H54 (cell line): Measurements from ENCODE around the gene GTF2F1.

Source experiments
- DNase-seq: peaks from one replicate; pipeline ENCODE4 v3.0.0; 2011; ENCODE audit warnings: low spot score, mixed read lengths; ENCODE audit not compliant: insufficient read length
- FAIRE-seq: peaks from 3 replicates; lab custom pipeline; 2011; peaks lifted over from hg19 to GRCh38; lab: Jason Lieb, UNC
- POLR2A ChIP-seq: IDR thresholded peaks from 2 replicates; pipeline ENCODE4 v1.6.1; 2011; ENCODE audit warnings: low read depth, mild to moderate bottlenecking, low read length

GTF2F1 gene

DNA sequence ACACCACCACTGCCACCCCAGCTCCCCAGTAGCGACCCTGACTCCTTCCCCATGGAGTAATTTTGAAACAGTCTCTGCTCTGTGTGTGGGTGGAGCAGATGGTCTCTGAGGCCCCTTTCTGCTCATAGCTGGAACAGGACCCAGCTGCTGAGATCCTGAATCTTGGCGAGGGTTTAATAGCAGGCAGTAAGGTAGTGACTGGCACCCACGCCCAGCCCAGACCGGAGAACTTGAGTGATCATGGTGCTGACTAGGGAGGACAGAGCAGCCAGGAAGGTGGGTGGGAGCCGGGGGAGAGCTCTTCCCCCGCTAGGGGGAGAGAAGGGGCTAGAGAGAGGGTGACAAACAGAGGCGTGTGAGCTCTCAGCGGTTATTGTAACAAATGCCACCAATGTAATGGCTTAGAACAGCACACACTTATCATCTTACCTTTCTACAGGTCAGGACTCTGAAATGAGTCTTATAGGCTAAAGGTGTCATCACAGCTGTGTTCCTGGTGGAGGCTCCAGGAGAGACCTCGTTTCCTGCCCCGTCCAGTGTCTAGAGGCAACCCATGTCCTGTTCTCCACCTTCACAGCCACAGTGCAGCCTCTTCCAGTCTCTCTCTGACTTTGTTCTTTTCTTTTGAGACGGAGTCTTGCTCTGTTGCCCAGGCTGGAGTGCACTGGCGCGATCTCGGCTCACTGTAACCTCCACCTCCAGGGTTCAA is 52.3 kb downstream of the GTF2F1 start:
- DNase-seq (no peak), FAIRE-seq (no peak)
- TF ChIP-seq POLR2A = no peak

DNA sequence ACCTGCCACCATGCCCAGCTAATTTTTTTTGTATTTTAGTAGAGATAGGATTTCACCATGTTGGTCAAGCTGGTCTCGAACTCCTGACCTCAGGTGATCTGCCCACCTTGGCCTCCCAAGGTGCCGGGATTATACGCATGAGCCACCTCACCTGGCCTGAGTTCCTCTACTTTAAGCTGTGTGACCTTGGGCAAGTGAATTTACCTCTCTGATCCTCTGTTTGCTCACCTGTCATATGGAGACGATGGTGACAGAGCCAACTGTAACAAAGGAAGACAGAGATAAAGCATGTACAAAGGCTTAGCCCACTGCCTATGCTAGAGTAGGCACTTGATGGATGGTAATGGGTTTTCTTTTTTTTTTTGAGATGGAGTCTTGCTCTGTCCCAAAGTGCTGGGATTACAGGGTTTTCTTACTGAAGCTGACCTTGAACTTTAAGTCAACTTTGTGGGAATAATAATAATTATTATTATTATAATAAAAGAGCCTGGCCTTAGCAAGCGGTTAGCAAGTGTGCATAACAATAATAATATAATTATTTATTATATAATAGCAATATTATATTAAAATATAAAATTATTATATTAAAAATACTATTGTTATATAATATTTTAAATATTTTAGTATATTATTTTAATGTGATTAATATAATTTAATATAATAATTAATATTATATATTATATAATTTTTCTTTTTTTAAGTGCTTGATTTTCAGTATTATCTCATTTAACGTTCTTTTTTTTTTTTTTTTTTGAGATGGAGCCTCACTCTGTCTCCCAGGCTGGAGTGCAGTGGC is 58.3 kb downstream of the GTF2F1 start:
- TF ChIP-seq POLR2A = no peak
- DNase-seq (no peak), FAIRE-seq (no peak)

GRCh38 chr19:6333439-6333838 is 59.5 kb downstream of the GTF2F1 start, which contains the start of gene ACER1:
ACER1 (minus strand) TSS chr19:6333612; CDS start chr19:6333551, 61 bp downstream.
- no peak for FAIRE-seq
- TF ChIP-seq POLR2A = no peak

More at GRCh38 chr19:6333439-6333838, 59.5 kb downstream of the GTF2F1 start, which contains the start of gene ACER1:
- no peak for DNase-seq
